ENCODE results near the gene ZNF750.
"Not testable (repeated sequence)": the region's sequence is repeated elsewhere in the genome, so short reads cannot be mapped to it uniquely, and the experiment has no call there.

ZNF750 gene

DNA sequence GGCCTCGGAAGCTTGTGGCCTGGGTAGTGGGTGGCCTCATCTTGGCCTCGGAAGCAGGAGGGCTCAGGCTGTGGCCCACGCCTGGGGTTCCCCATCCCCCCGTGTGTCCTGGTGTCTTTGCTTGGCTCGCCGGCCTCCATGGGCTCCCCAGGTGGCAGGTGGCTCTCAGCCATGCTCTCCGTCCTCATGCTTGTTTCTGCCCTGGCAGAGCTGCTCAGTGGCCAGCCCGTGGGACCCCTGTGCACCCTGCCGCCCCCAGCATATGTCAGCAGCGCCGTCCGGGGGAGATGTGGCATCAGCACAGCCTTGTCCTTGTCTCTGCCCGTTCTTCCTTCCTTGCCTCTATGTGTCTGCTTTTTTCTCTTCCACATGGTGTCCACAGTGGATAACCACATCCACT is 49.4 kb downstream of the ZNF750 start:
- DNase-seq, result no peak

- no peak for DNase-seq
Observed at GRCh38 chr17:82789806-82790205, 50.0 kb downstream of the ZNF750 start.

DNA sequence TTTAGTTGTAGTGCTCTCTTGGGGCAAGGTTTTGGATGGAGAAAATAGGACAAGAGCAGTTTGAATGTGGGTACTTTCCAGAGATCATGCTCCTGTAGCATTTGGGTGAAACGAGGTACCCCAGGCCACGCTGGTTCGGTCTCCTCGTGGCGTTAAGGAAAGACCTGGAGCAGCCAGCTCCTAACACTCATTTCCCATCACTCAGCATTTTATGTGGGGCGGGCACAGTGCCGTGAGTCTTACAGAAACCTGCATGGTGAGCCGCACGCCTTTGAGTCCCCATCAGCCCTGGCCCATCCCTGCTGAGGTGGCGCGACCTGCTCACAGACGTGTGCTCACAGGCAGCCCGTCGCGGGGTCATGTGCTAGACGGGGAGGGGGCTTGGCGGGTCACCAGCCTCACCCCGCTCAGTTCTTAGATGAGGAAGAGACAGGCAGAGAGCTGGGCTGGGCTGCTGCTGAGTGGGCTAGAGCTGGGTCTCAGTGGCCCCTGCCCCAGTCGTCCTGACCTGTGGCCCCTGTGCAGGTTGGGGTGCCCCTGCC is 50.7 kb downstream of the ZNF750 start:
- DNase-seq, result no peak

DNA sequence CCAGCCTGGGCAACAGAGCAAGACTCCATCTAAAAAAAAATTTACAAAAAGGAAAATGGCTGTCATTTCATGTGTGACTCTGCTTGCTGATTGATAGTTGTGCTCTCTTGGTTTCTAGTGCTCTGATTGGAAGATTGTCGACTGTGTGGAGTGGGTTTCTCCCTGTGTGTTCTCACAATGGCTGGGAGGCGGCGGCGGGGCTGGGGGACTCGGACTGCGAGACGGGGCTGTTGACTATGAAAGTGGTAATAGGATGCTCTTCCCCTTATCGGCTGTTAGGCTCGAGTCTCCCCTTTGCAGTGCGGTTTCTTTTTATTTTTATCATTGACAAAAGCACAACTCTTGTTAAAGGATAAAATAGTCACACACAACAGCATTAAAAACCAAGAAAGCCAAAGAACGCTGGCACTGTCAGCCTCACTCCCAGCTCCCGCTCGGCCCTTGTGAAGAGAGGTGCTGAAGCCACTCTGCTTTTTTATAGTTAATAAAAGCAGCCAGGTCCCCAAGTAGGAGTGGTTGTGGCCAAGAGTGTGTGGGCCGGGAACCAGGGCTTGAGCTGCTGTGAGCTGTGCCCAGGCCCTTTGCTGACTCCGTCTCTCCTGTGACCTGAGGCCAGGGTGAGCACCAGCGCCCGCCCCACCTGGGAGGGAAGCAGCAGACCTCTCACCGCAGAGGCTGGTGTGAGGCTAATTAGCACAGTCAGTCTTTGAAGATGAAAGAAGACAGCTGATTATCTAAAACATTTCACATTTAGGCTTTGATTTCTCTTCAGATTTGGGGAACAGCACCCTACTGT is 51.4 kb downstream of the ZNF750 start:
- DNase-seq, result no peak

DNA sequence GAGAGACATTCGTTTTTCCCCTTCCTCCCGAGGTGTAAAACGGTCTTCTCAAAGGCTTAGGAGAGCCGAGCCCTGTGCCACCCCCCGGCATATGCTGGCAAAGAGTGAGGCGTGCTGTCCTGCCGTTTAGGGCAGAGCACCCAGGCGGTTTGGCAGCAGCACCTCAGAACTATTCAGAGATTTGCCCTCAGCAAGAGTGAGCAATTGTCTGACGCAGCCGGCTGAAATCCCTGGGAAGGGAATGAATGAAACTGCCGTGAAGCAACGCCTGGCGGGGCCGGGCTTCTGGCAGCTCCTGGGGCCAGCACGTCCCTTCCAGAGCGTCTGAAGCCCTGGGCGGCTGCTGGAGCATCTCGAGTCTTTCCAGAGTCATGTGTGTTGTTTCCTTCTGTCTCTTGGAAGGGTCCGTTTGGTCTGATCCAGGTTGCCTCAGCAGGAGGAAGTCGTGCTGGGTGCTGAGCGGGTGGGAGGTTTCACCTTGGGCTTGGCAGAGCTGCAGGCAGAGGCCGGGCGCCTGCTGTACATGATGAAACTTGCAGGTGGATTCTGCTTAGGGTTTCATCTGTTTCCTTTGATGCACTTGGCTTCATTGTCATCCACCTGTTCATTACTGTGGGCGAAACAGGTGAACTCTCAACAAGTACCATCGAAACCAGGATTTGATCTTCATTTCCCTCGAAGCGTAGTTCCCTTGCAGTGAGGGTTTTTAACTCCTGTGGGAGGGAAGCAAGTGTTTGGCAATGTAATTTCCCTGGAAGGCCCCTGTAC is 52.6 kb downstream of the ZNF750 start:
- DNase-seq, result no peak

DNA sequence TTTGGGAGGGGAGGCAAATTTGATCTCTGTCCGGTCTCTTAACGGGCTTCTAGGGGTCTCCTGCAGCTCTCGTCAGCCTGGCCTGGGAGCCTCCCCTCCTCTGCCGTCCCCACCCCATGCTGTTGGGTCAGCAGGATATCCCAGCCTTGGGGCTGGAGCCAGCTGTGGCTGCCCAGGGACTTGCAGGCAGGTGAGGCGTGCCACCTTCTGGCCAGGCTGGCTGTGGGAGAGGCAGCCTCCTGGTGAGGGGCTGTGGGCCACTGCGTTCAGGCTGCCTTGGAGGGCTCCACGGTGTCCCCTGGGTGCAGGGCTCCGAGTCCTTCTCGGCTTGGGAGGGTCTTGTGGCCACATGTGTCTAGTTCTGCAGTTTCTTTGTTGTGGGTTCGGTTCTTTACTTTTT is 53.4 kb downstream of the ZNF750 start:
- no peak for DNase-seq

GRCh38 chr17:82785581-82785980 is 54.2 kb downstream of the ZNF750 start:
- DNase-seq, result not testable (repeated sequence)

DNA sequence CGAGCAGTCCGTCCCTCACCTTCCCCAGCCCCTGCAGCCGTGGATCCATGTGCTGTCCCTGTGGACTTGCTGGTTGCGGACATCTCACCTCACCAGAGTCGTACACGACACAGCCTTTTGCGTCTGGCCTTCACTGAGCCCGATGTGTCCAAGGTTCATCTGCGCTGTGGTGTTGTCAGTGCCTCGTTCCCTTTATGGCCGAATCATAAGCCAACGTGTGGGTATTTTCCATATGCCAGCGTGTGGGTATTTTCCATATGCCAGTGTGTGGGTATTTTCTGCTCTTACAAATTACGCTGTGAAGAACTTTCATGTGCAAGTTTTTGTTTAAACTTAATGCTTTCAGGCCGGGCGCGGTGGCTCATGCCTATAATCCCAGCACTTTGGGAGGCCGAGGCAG is 56.3 kb downstream of the ZNF750 start:
- no peak for DNase-seq

DNA sequence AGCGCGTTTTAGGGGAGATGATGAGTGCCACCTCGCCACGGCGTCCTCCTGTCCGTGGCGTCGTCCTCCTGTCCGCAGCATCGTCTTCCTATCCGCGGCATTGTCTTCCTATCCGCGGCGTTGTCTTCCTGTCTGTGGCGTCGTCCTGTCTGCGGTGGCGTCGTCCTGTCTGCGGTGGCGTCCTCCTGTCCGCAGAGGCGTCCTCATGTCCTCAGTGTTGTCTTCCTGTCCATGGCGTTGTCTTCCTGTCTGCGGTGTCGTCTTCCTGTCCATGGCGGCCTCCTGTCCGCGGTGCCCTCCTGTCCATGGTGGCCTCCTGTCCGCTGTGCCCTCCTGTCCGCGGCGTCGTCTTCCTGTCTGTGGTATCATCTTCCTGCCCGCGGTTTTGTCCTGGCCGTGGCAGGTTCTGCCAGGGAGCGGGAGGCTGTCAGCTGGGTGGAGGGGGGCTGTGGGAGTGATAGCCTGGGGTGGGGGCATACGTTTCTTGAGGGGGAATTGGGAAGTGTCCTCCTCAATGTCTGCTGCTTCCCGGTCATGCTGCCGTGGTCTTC is 57.1 kb downstream of the ZNF750 start:
- no peak for DNase-seq

GRCh38 chr17:82781894-82782274 is 57.9 kb downstream of the ZNF750 start:
- DNase-seq, result peak; percentile 21

GRCh38 chr17:82780971-82781893 is 58.6 kb downstream of the ZNF750 start:
- DNase-seq, result no peak

DNA sequence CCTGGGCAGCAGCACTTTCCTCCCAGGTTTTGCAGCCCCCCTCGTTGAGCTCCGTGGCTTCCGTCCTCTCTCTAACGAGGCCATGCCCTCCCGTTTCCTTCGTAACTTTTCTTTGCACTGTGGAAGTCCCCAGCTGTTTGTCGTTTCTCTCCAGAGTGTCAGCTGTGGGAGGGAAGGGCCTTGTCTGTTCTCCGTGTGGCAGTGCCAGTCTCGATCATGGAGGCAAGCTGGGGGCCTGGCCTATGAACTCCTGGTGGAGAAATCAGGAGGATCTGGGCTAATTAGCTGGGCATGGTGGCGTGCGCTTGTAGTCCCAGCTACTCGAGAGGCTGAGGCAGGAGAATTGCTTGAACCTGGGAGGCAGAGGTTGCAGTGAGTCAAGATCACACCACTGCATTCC is 59.6 kb downstream of the ZNF750 start:
- no peak for DNase-seq

- no peak for DNase-seq
Observed at GRCh38 chr17:82779541-82779940, 60.3 kb downstream of the ZNF750 start.
